ENCODE results near the gene CDK19.
"Not testable (repeated sequence)": the region's sequence is repeated elsewhere in the genome, so short reads cannot be mapped to it uniquely, and the experiment has no call there.

CDK19 gene

DNA sequence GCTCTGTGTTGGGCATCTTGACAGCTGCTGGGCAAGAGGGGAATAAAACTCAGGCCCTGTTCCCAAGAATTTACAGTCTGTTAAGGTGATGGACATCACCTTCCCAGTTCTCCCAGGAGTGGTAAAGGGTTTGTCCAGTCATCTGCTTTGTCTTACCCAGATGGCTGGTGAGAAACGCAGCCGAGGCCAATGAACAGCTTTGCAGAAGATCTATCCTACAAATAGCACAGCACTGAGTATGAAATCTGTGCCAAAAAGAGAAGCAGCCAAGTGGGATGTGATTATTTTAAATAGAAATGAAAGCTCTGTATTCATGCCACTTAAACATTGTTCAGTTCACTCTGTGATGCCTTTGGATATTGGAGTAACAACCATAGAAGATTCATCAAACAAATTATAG lies 206.2 kb downstream of the CDK19 start:
- Histone ChIP-seq H3K4me1 (ENCODE audit: control insufficient read depth, insufficient read depth, low read length, poor library complexity, severe bottlenecking) (peaks cover 4% of the 10 kb centered on the region), H3K9me3 (ENCODE audit: control insufficient read depth, low read length) (no peaks in the 10 kb centered on the region), H3K27ac (ENCODE audit: low read depth, low read length, severe bottlenecking) (no peak overlapping the region), H3K4me3 (ENCODE audit: extremely low read depth, insufficient read depth, low read length, poor library complexity, severe bottlenecking) (no peak overlapping the region), H3K36me3 (ENCODE audit: control insufficient read depth, insufficient read depth, low read length) (peaks cover 24% of the 10 kb centered on the region)
- WGBS, 2 experiments (ENCODE audit: insufficient coverage in 2 of 2) = no CpG with 5 or more reads among the region's 2 CpGs

DNA sequence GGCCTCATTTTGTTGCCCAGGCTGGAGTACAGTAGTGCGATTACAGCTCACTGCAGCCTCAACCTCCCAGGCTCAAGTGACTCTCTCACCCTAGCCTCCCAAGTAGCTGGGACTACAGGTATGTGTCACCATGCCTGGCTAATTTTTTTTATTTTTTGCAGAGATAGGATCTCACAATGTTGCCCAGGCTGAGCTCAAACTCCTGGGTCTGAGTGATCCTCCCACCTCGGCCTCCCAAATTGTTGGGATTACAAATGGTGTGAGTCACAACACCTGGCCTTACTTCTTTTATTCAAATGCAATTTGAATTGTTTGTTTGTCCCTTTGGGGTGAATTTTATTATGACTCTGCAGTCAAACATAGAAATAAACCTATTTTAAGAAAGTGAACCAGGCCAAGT lies 207.1 kb downstream of the CDK19 start:
- no peaks in the 10 kb centered on the region for H3K9me3 ChIP-seq (ENCODE audit: control insufficient read depth, low read length)
- peaks cover 16% of the 10 kb centered on the region for H3K36me3 ChIP-seq (ENCODE audit: control insufficient read depth, insufficient read depth, low read length)
- 83% methylated on average over 1 of the region's 2 CpGs; no CpG with 5 or more reads in 1 of the 2 experiments for WGBS, 2 experiments (ENCODE audit: insufficient coverage in 2 of 2)
- H3K4me1 ChIP-seq (ENCODE audit: control insufficient read depth, insufficient read depth, low read length, poor library complexity, severe bottlenecking) = no peaks in the 10 kb centered on the region
- H3K4me3 ChIP-seq (ENCODE audit: extremely low read depth, insufficient read depth, low read length, poor library complexity, severe bottlenecking) = no peak overlapping the region
- H3K27ac ChIP-seq (ENCODE audit: low read depth, low read length, severe bottlenecking) = no peak overlapping the region

- Histone ChIP-seq H3K4me3 (ENCODE audit: extremely low read depth, insufficient read depth, low read length, poor library complexity, severe bottlenecking) (no peak overlapping the region), H3K9me3 (ENCODE audit: control insufficient read depth, low read length) (no peaks in the 10 kb centered on the region), H3K4me1 (ENCODE audit: control insufficient read depth, insufficient read depth, low read length, poor library complexity, severe bottlenecking) (no peaks in the 10 kb centered on the region), H3K27ac (ENCODE audit: low read depth, low read length, severe bottlenecking) (no peak overlapping the region), H3K36me3 (ENCODE audit: control insufficient read depth, insufficient read depth, low read length) (peaks cover 3% of the 10 kb centered on the region)
- WGBS, 2 experiments (ENCODE audit: insufficient coverage in 2 of 2) = 66 to 78% methylated on average over 3 to 4 of the region's 4 CpGs
Measured at GRCh38 chr6:110606151-110606550, 209.1 kb downstream of the CDK19 start.

DNA sequence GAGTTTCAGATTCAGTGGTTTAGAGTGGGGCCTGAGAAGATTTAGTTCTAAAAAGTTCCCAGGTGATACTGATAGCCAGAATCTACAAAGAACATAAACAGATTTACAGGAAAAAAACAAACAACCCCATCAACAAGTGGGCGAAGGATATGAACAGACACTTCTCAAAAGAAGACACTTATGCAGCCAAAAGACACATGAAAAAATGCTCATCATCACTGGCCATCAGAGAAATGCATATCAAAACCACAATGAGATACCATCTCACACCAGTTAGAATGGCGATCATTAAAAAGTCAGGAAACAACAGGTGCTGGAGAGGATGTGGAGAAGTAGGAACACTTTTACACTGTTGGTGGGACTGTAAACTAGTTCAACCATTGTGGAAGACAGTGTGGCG lies 214.6 kb downstream of the CDK19 start:
- H3K4me1 ChIP-seq (ENCODE audit: control insufficient read depth, insufficient read depth, low read length, poor library complexity, severe bottlenecking); H3K9me3 ChIP-seq (ENCODE audit: control insufficient read depth, low read length); H3K27ac ChIP-seq (ENCODE audit: low read depth, low read length, severe bottlenecking); H3K36me3 ChIP-seq (ENCODE audit: control insufficient read depth, insufficient read depth, low read length); H3K4me3 ChIP-seq (ENCODE audit: extremely low read depth, insufficient read depth, low read length, poor library complexity, severe bottlenecking): not testable (repeated sequence)
- no CpG with 5 or more reads among the region's 3 CpGs for WGBS, 2 experiments (ENCODE audit: insufficient coverage in 2 of 2)

DNA sequence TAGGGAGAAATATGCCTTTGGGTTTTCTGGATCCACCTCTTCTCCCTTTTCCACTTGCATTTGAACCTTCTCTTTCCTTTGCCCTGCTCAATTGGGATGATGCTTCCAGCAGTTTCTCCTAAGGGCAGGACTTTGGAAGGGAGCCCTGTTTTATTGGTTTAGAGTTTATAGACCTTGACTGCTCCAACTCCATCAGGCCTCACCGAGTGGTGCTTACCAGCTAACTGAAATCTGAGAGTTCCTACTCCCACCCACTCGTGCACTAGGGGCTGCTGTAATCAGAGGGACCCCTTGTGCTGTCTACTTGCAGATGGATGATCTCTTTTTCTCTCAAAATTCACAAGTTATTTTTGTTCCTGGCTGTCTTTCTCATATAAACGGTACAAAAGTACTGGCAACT lies 217.5 kb downstream of the CDK19 start:
- no peaks in the 10 kb centered on the region for H3K4me1 ChIP-seq (ENCODE audit: control insufficient read depth, insufficient read depth, low read length, poor library complexity, severe bottlenecking)
- 83 to 90% methylated on average over 2 of the region's 3 CpGs for WGBS, 2 experiments (ENCODE audit: insufficient coverage in 2 of 2)
- no peaks in the 10 kb centered on the region for H3K9me3 ChIP-seq (ENCODE audit: control insufficient read depth, low read length)

GRCh38 chr6:110596354-110596753 lies 218.9 kb downstream of the CDK19 start:
- Histone ChIP-seq H3K9me3 (ENCODE audit: control insufficient read depth, low read length) (no peaks in the 10 kb centered on the region), H3K4me1 (ENCODE audit: control insufficient read depth, insufficient read depth, low read length, poor library complexity, severe bottlenecking) (no peaks in the 10 kb centered on the region), H3K27ac (ENCODE audit: low read depth, low read length, severe bottlenecking) (no peak overlapping the region), H3K4me3 (ENCODE audit: extremely low read depth, insufficient read depth, low read length, poor library complexity, severe bottlenecking) (no peak overlapping the region), H3K36me3 (ENCODE audit: control insufficient read depth, insufficient read depth, low read length) (no peaks in the 10 kb centered on the region)
- 50 to 71% methylated on average over 1 of the region's 3 CpGs for WGBS, 2 experiments (ENCODE audit: insufficient coverage in 2 of 2)

More for the DNA sequence above, 217.5 kb downstream of the CDK19 start:
- H3K36me3 ChIP-seq (ENCODE audit: control insufficient read depth, insufficient read depth, low read length) = no peaks in the 10 kb centered on the region
- no peak overlapping the region for H3K4me3 ChIP-seq (ENCODE audit: extremely low read depth, insufficient read depth, low read length, poor library complexity, severe bottlenecking)
- no peak overlapping the region for H3K27ac ChIP-seq (ENCODE audit: low read depth, low read length, severe bottlenecking)

DNA sequence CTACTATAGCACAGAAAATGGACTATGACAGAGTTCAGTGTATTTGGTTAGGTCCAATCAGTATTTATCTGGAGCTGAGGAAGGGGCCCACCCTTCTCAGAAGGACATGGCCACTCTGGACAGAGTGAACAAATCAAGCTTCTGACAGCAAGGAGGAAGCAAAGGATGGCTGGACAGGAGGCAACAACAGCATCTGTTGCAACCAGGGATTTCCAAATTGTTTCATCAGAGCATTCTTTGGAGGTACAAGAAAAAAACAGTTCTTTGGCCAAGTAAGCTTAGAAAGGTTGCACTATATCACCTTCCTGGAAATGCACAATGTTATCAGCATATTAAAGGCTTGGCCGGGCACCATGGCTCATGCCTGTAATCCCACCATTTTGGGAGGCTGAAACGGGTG lies 220.2 kb downstream of the CDK19 start:
- H3K4me1 ChIP-seq (ENCODE audit: control insufficient read depth, insufficient read depth, low read length, poor library complexity, severe bottlenecking) = no peaks in the 10 kb centered on the region
- WGBS, 2 experiments (ENCODE audit: insufficient coverage in 2 of 2) = 78 to 80% methylated on average over 2 of the region's 2 CpGs
- no peak overlapping the region for H3K27ac ChIP-seq (ENCODE audit: low read depth, low read length, severe bottlenecking)
- H3K4me3 ChIP-seq (ENCODE audit: extremely low read depth, insufficient read depth, low read length, poor library complexity, severe bottlenecking) = no peak overlapping the region
- H3K36me3 ChIP-seq (ENCODE audit: control insufficient read depth, insufficient read depth, low read length) = no peaks in the 10 kb centered on the region
- H3K9me3 ChIP-seq (ENCODE audit: control insufficient read depth, low read length) = no peaks in the 10 kb centered on the region

DNA sequence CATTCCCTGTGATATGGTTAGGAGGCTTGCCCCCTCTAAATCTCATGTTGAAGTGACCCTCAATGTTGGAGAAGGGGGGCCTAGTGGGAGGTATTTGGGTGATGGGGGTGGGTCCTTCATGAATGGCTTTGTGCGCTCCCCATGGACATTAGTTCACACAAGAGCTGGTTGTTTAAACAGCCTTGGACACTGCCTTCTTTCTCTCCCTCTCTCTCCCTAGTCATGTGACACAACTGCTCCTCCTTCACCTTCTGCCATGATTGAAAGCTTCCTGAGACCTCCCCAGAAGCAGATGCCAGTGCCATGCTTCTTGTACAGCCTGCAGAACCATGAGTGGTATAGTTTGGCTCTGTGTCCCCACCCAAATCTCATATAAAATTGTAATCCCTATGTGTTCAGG lies 221.6 kb downstream of the CDK19 start:
- Histone ChIP-seq H3K27ac (ENCODE audit: low read depth, low read length, severe bottlenecking) (no peak overlapping the region), H3K4me3 (ENCODE audit: extremely low read depth, insufficient read depth, low read length, poor library complexity, severe bottlenecking) (no peak overlapping the region)
- 100% methylated on average over 1 of the region's 1 CpG; no CpG with 5 or more reads in 1 of the 2 experiments for WGBS, 2 experiments (ENCODE audit: insufficient coverage in 2 of 2)

GRCh38 chr6:110592765-110593164 lies 222.5 kb downstream of the CDK19 start:
- Histone ChIP-seq H3K36me3 (ENCODE audit: control insufficient read depth, insufficient read depth, low read length) (no peaks in the 10 kb centered on the region), H3K4me3 (ENCODE audit: extremely low read depth, insufficient read depth, low read length, poor library complexity, severe bottlenecking) (no peak overlapping the region), H3K9me3 (ENCODE audit: control insufficient read depth, low read length) (no peaks in the 10 kb centered on the region), H3K27ac (ENCODE audit: low read depth, low read length, severe bottlenecking) (no peak overlapping the region), H3K4me1 (ENCODE audit: control insufficient read depth, insufficient read depth, low read length, poor library complexity, severe bottlenecking) (no peaks in the 10 kb centered on the region)
- 89 to 90% methylated on average over 4 of the region's 5 CpGs for WGBS, 2 experiments (ENCODE audit: insufficient coverage in 2 of 2)

More for the DNA sequence above, 221.6 kb downstream of the CDK19 start:
- Histone ChIP-seq H3K36me3 (ENCODE audit: control insufficient read depth, insufficient read depth, low read length) (no peaks in the 10 kb centered on the region), H3K9me3 (ENCODE audit: control insufficient read depth, low read length) (no peaks in the 10 kb centered on the region), H3K4me1 (ENCODE audit: control insufficient read depth, insufficient read depth, low read length, poor library complexity, severe bottlenecking) (no peaks in the 10 kb centered on the region)

- WGBS, 2 experiments (ENCODE audit: insufficient coverage in 2 of 2) = 50 to 80% methylated on average over 1 of the region's 3 CpGs
- H3K4me1 ChIP-seq (ENCODE audit: control insufficient read depth, insufficient read depth, low read length, poor library complexity, severe bottlenecking) = no peaks in the 10 kb centered on the region
- H3K36me3 ChIP-seq (ENCODE audit: control insufficient read depth, insufficient read depth, low read length) = no peaks in the 10 kb centered on the region
- no peaks in the 10 kb centered on the region for H3K9me3 ChIP-seq (ENCODE audit: control insufficient read depth, low read length)
- no peak overlapping the region for H3K27ac ChIP-seq (ENCODE audit: low read depth, low read length, severe bottlenecking)
- no peak overlapping the region for H3K4me3 ChIP-seq (ENCODE audit: extremely low read depth, insufficient read depth, low read length, poor library complexity, severe bottlenecking)
Measured at GRCh38 chr6:110590821-110591351, 224.4 kb downstream of the CDK19 start.

GRCh38 chr6:110589865-110590513 lies 225.3 kb downstream of the CDK19 start:
- Histone ChIP-seq H3K9me3 (ENCODE audit: control insufficient read depth, low read length) (no peaks in the 10 kb centered on the region), H3K27ac (ENCODE audit: low read depth, low read length, severe bottlenecking) (no peak overlapping the region), H3K4me3 (ENCODE audit: extremely low read depth, insufficient read depth, low read length, poor library complexity, severe bottlenecking) (no peak overlapping the region), H3K36me3 (ENCODE audit: control insufficient read depth, insufficient read depth, low read length) (no peaks in the 10 kb centered on the region), H3K4me1 (ENCODE audit: control insufficient read depth, insufficient read depth, low read length, poor library complexity, severe bottlenecking) (no peaks in the 10 kb centered on the region)
- WGBS, 2 experiments (ENCODE audit: insufficient coverage in 2 of 2) = 90 to 100% methylated on average over 1 to 4 of the region's 6 CpGs

All from mesodermal cell (in vitro differentiated cells).